ENCODE measurements around the gene PARD3. TPM values are rescaled to one million over a fixed set of nuclear protein-coding genes. Genes with fewer than 3 reads are reported as not detected.
A peak's percentile ranks its signal among the peaks of the same experiment; 100 is the strongest.

Gene PARD3
- total and polyA plus RNA-seq, 2 donors from 2014 or later: 21.1 to 47.5 TPM

- no peaks in the 10 kb centered on the region for H3K4me1 ChIP-seq (ENCODE audit: control insufficient read depth in 2 of 3, insufficient read depth in 2 of 3, low read depth in 1 of 3, low read length in 3 of 3)
- H3K9me3 ChIP-seq (ENCODE audit: control insufficient read depth in 2 of 3, insufficient read depth in 1 of 3, low read length in 3 of 3): no peaks in the 10 kb centered on the region
- peak in 3 of 5 donors; percentile 30 to 61 (median 49) for DNase-seq
- H3K4me3 ChIP-seq (ENCODE audit: low read length in 3 of 3): no peak overlapping the region
- H3K9ac ChIP-seq (ENCODE audit: low read length in 3 of 3): no peak overlapping the region
- H3K27me3 ChIP-seq (ENCODE audit: control insufficient read depth, insufficient read depth, low read length): no peaks in the 10 kb centered on the region
- no peak for FAIRE-seq
- intact Hi-C loops (cut with DNase I): no loop called here
- H3K36me3 ChIP-seq (ENCODE audit: control insufficient read depth in 2 of 3, insufficient read depth in 3 of 3, low read length in 3 of 3): no peaks in the 10 kb centered on the region
- TF ChIP-seq, protein P1, sequence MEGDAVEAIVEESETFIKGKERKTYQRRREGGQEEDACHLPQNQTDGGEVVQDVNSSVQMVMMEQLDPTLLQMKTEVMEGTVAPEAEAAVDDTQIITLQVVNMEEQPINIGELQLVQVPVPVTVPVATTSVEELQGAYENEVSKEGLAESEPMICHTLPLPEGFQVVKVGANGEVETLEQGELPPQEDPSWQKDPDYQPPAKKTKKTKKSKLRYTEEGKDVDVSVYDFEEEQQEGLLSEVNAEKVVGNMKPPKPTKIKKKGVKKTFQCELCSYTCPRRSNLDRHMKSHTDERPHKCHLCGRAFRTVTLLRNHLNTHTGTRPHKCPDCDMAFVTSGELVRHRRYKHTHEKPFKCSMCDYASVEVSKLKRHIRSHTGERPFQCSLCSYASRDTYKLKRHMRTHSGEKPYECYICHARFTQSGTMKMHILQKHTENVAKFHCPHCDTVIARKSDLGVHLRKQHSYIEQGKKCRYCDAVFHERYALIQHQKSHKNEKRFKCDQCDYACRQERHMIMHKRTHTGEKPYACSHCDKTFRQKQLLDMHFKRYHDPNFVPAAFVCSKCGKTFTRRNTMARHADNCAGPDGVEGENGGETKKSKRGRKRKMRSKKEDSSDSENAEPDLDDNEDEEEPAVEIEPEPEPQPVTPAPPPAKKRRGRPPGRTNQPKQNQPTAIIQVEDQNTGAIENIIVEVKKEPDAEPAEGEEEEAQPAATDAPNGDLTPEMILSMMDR (IDR thresholded peaks at IDR 0.05; ENCODE audit: borderline replicate concordance, extremely low read depth, insufficient read depth): no peak
- no peak overlapping the region for H3K27ac ChIP-seq (ENCODE audit: low read depth in 2 of 2, low read length in 2 of 2)
These were observed 607.8 kb downstream of the PARD3 start for GRCh38 chr10:34207343-34207742.

GRCh38 chr10:34206935-34207268, 608.2 kb downstream of the PARD3 start:
- FAIRE-seq (no peak), DNase-seq (no peak)
- Histone ChIP-seq H3K36me3 (ENCODE audit: control insufficient read depth in 2 of 3, insufficient read depth in 3 of 3, low read length in 3 of 3) (no peaks in the 10 kb centered on the region), H3K27ac (ENCODE audit: low read depth in 2 of 2, low read length in 2 of 2) (no peak overlapping the region), H3K9me3 (ENCODE audit: control insufficient read depth in 2 of 3, insufficient read depth in 1 of 3, low read length in 3 of 3) (no peaks in the 10 kb centered on the region), H3K4me3 (ENCODE audit: low read length in 3 of 3) (no peak overlapping the region), H3K4me1 (ENCODE audit: control insufficient read depth in 2 of 3, insufficient read depth in 2 of 3, low read depth in 1 of 3, low read length in 3 of 3) (no peaks in the 10 kb centered on the region), H3K9ac (ENCODE audit: low read length in 3 of 3) (no peak overlapping the region), H3K27me3 (ENCODE audit: control insufficient read depth, insufficient read depth, low read length) (no peaks in the 10 kb centered on the region)
- TF ChIP-seq, protein P1 (IDR thresholded peaks at IDR 0.05; ENCODE audit: borderline replicate concordance, extremely low read depth, insufficient read depth): no peak
- intact Hi-C loops (cut with DNase I): no loop called here

DNA sequence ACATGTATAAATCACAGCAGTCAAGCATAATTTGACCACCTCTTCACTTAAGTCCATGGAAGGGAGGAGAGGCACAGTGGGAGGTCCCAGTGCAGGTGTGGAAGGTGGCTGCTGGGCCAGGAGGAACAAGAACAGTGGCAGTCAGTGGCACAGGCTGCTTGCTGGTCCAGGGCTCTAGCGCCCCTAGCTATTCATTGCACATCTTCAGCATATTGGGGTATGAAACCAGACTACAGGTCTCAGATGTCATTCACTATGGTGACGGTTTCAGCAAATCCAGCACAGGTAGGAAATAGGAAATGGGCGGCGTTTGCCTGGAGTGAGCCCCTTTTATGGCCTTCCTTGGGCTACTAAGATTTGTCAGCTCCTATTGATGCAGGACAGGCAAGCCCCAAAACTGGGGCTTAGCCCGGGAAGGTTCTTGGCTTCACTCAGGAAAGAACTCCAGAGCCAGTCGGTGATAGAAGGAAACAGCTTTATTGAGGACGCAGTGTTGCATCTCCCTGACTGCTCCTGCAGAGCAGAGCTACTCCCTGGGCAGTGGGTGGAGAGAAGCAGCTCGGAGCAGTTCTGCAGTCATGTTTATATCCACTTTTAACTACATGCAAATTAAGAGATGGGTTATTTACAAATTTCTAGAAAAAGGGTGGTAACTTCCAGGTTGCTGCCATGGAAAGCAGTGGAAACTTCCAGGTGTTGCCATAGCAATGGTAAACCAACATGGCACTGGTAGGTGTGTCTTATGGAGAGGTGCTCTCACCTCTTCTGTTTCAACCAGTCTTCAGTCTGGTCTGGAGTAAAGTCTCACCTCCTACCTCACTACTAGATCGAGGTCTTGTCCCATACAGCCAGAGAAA, 608.8 kb downstream of the PARD3 start:
- Histone ChIP-seq H3K4me1 (ENCODE audit: control insufficient read depth in 2 of 3, insufficient read depth in 2 of 3, low read depth in 1 of 3, low read length in 3 of 3) (no peaks in the 10 kb centered on the region), H3K9ac (ENCODE audit: low read length in 3 of 3) (no peak overlapping the region), H3K27me3 (ENCODE audit: control insufficient read depth, insufficient read depth, low read length) (no peaks in the 10 kb centered on the region), H3K27ac (ENCODE audit: low read depth in 2 of 2, low read length in 2 of 2) (no peak overlapping the region), H3K9me3 (ENCODE audit: control insufficient read depth in 2 of 3, insufficient read depth in 1 of 3, low read length in 3 of 3) (no peaks in the 10 kb centered on the region), H3K36me3 (ENCODE audit: control insufficient read depth in 2 of 3, insufficient read depth in 3 of 3, low read length in 3 of 3) (no peaks in the 10 kb centered on the region), H3K4me3 (ENCODE audit: low read length in 3 of 3) (no peak overlapping the region)
- no peak for DNase-seq
- FAIRE-seq: no peak
- TF ChIP-seq, protein P1 (IDR thresholded peaks at IDR 0.05; ENCODE audit: borderline replicate concordance, extremely low read depth, insufficient read depth): no peak
- intact Hi-C loops (cut with DNase I): no loop called here

Data from kidney (tissue), 14 donors.